NK-92 (cell line): ENCODE results near the gene HOMER2.
"Not testable (repeated sequence)": the region's sequence is repeated elsewhere in the genome, so short reads cannot be mapped to it uniquely, and the experiment has no call there.

ENCODE experiments used
- DNase-seq: peaks from one replicate; lab custom pipeline; 2025; ENCODE audit not compliant: unreplicated experiment; lab: John Stamatoyannopoulos, UW

Gene HOMER2

GRCh38 chr15:82966671-82967071 lies 14.2 kb upstream of the HOMER2 start:
- no peak for DNase-seq

GRCh38 chr15:82964890-82965289 lies 12.4 kb upstream of the HOMER2 start:
- DNase-seq = no peak

- no peak for DNase-seq
These were observed 11.2 kb upstream of the HOMER2 start for GRCh38 chr15:82963471-82964341.

GRCh38 chr15:82960766-82961165 lies 8.2 kb upstream of the HOMER2 start:
- DNase-seq = no peak

- DNase-seq = no peak
These were observed 6.9 kb upstream of the HOMER2 start for GRCh38 chr15:82959423-82959822.

GRCh38 chr15:82958638-82959037 lies 6.1 kb upstream of the HOMER2 start:
- no peak for DNase-seq

GRCh38 chr15:82951472-82952157 lies 905 bp downstream of the HOMER2 start:
- DNase-seq = no peak

GRCh38 chr15:82950746-82951370 lies 1.7 kb downstream of the HOMER2 start:
- DNase-seq = no peak

GRCh38 chr15:82950295-82950694 lies 2.2 kb downstream of the HOMER2 start:
- DNase-seq = no peak

GRCh38 chr15:82946155-82946701 lies 6.3 kb downstream of the HOMER2 start:
- DNase-seq = no peak

- DNase-seq = no peak
These were observed 7.2 kb downstream of the HOMER2 start for GRCh38 chr15:82945326-82945725.

- no peak for DNase-seq
These were observed 7.7 kb downstream of the HOMER2 start for GRCh38 chr15:82944821-82945220.

GRCh38 chr15:82944056-82944455 lies 8.5 kb downstream of the HOMER2 start:
- no peak for DNase-seq

- DNase-seq = no peak
These were observed 9.3 kb downstream of the HOMER2 start for GRCh38 chr15:82943176-82943575.

- DNase-seq = no peak
These were observed 9.8 kb downstream of the HOMER2 start for GRCh38 chr15:82942691-82943090.

GRCh38 chr15:82939678-82940077 lies 12.8 kb downstream of the HOMER2 start:
- not testable (repeated sequence) for DNase-seq

- no peak for DNase-seq
These were observed 14.8 kb downstream of the HOMER2 start for GRCh38 chr15:82937712-82938058.

- no peak for DNase-seq
These were observed 15.4 kb downstream of the HOMER2 start for GRCh38 chr15:82936966-82937711.

- DNase-seq = no peak
These were observed 17.1 kb downstream of the HOMER2 start for GRCh38 chr15:82935382-82935781.

GRCh38 chr15:82934100-82934880 lies 18.2 kb downstream of the HOMER2 start:
- DNase-seq = no peak
